OCI-LY7 (cell line): Measurements from ENCODE around the gene TGM3. TPM values are rescaled to one million over a fixed set of nuclear protein-coding genes. Genes with fewer than 3 reads are reported as not detected.

Source experiments
- BruUV-seq: library from RNA; stranded (reverse); fragments of 400-500 nt; replicated peaks from 2 replicates; lab custom pipeline; 2021; lab: Mats Ljungman, UMichigan
- CTCF ChIA-PET: fragments of 300-600 bp; sonication (Branson Sonifier 250); formaldehyde crosslinking; loops from one replicate; lab custom pipeline; 2022; ENCODE audit warnings: antibody characterized with exemption; ENCODE audit not compliant: unreplicated experiment; lab: Charles Lee
- POLR2A ChIA-PET: fragments of 300-600 bp; sonication (Branson Sonifier 250); formaldehyde crosslinking; loops from one replicate; lab custom pipeline; 2022; ENCODE audit warnings: antibody characterized with exemption; lab: Charles Lee
- DNase-seq: peaks from one replicate; pipeline ENCODE4 v3.0.0-alpha.2; 2015; ENCODE audit warnings: low spot score
- H2AFZ ChIP-seq: fragments of 200-600 bp; sonication (generic), shearing (Covaris generic); 2 replicates; pipeline ENCODE4 v1.6.1; 2014; ENCODE audit warnings: mild to moderate bottlenecking, antibody characterized with exemption, low read length, moderate library complexity
- H3K27ac ChIP-seq: fragments of 200-600 bp; sonication (generic); 2 replicates; pipeline ENCODE4 v1.5.1; 2014; ENCODE audit warnings: mixed run types, low read depth, mild to moderate bottlenecking, moderate library complexity, low read length, inconsistent platforms; ENCODE audit not compliant: poor library complexity, severe bottlenecking
- H3K36me3 ChIP-seq: fragments of 200-600 bp; sonication (generic); 2 replicates; pipeline ENCODE4 v1.6.1; 2014; ENCODE audit warnings: mild to moderate bottlenecking, antibody characterized with exemption, low read length, moderate library complexity, mixed read lengths; ENCODE audit not compliant: insufficient read depth
- H3K4me1 ChIP-seq: fragments of 200-600 bp; sonication (generic); 2 replicates; pipeline ENCODE4 v1.5.1; 2014; ENCODE audit warnings: mild to moderate bottlenecking, low read length; ENCODE audit not compliant: insufficient read depth, poor library complexity, severe bottlenecking
- H3K4me2 ChIP-seq: fragments of 200-600 bp; sonication (generic); 2 replicates; pipeline ENCODE4 v1.6.1; 2014; ENCODE audit warnings: mild to moderate bottlenecking, low read length
- H3K4me3 ChIP-seq: fragments of 200-600 bp; sonication (generic); 2 replicates; pipeline ENCODE4 v1.5.1; 2014; ENCODE audit warnings: mild to moderate bottlenecking, low read depth, low read length; ENCODE audit not compliant: poor library complexity, severe bottlenecking
- H3K79me2 ChIP-seq: fragments of 200-600 bp; sonication (generic); 2 replicates; pipeline ENCODE4 v1.6.1; 2016; ENCODE audit warnings: low read depth, mild to moderate bottlenecking, low read length, moderate library complexity, mixed read lengths; ENCODE audit not compliant: insufficient read depth
- H3K9me2 ChIP-seq: fragments of 200-600 bp; sonication (generic); 2 replicates; pipeline ENCODE4 v1.6.1; 2016; ENCODE audit warnings: mild to moderate bottlenecking, low read length, mixed read lengths; ENCODE audit not compliant: insufficient read depth
- H3K9me3 ChIP-seq: fragments of 200-600 bp; sonication (generic); 2 replicates; pipeline ENCODE4 v1.6.1; 2014; ENCODE audit warnings: mild to moderate bottlenecking, mixed run types, low read length, mixed read lengths
- H4K20me1 ChIP-seq: fragments of 200-600 bp; sonication (generic); 2 replicates; pipeline ENCODE4 v1.6.1; 2014; ENCODE audit warnings: mild to moderate bottlenecking, antibody characterized with exemption, low read length, moderate library complexity, mixed read lengths; ENCODE audit not compliant: insufficient read depth
- EZH2phosphoT487 ChIP-seq: fragments of 200-600 bp; sonication (generic); IDR thresholded peaks from 2 replicates; pipeline ENCODE4 v1.6.1; 2018; ENCODE audit warnings: low read depth, borderline replicate concordance, mild to moderate bottlenecking, mixed run types, antibody characterized with exemption, low read length, moderate library complexity, mixed read lengths
- intact Hi-C: fragments of 100-400 bp; cut with micrococcal nuclease; formaldehyde crosslinking; loops from one replicate; pipeline ENCODE4 v1.10.0; 2022; ENCODE audit not compliant: unreplicated experiment
- total RNA-seq, 2 experiments: library from RNA; depleted of rRNA in 1 of 2; stranded (reverse); fragments of >200 nt in 1 of 2; shearing (Covaris generic) in 1 of 2; gene quantifications; 2 replicates each; pipeline ENCODE4 v1.2.3, GENCODE V29; 2014 to 2022
- TF ChIP-seq, protein P1 (sequence below): fragments of 200-600 bp; sonication (generic); conservative IDR thresholded peaks from 2 replicates; pipeline ENCODE4 v1.5.1; 2014; ENCODE audit warnings: mild to moderate bottlenecking, antibody characterized with exemption, low read length, moderate library complexity, mixed read lengths

TGM3 gene
- total RNA-seq, 2 experiments from 2014 or later, result not detected

DNA sequence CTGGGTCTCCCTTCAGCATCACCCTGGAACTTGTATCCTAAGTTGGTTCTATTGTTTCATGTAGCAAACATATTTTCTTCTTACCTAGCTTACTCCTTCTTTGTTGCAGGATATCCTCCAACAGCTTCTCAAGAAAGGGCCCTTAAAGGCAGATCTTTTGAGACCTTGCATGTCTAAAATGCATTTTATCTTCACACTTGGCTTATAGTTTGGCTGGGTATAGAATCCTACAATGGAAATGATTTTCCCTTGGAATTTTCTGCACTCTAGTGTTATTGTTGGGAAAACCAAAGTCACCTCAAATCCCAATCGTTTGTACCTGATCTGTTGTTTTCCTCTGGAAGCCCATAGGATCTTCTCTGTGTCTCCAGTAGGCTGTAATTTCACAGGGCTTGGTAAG lies 72.8 kb downstream of the TGM3 start:
- Histone ChIP-seq H3K79me2 (no peaks in the 10 kb centered on the region), H3K4me1 (no peaks in the 10 kb centered on the region), H3K27ac (no peak overlapping the region), H3K36me3 (no peaks in the 10 kb centered on the region), H4K20me1 (no peaks in the 10 kb centered on the region), H3K4me2 (no peak overlapping the region), H2AFZ (no peak overlapping the region), H3K9me3 (no peaks in the 10 kb centered on the region), H3K9me2 (no peaks in the 10 kb centered on the region), H3K4me3 (no peak overlapping the region)
- TF ChIP-seq EZH2phosphoT487, result no peak
- intact Hi-C loops, result no loop called here
- no TSS peak for BruUV-seq
- CTCF ChIA-PET, result no interaction called here
- POLR2A ChIA-PET, result no interaction called here
- DNase-seq, result no peak

DNA sequence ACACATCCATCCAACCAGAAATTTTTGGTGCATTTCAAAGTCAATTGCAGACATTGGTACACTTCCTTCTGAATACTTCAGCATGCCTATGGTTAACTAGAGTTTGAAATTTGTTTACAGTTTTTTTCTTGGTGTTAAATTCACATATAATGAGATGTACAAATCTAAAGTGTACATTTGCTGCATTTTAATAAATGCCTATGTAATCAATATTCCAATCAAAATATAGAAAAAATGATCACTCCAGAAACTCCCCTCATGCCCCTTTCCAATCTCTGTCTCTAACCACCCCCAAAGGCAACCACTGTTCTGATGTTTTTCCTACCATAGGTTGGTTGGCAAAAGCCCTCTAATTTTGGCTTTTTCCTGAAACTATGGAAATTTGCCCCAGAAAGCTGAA lies 77.3 kb downstream of the TGM3 start:
- Histone ChIP-seq H3K79me2 (no peaks in the 10 kb centered on the region), H3K4me2 (no peak overlapping the region), H3K36me3 (no peaks in the 10 kb centered on the region), H3K4me1 (no peaks in the 10 kb centered on the region), H3K9me2 (no peaks in the 10 kb centered on the region), H3K4me3 (no peak overlapping the region), H2AFZ (no peak overlapping the region), H4K20me1 (no peaks in the 10 kb centered on the region), H3K9me3 (no peaks in the 10 kb centered on the region), H3K27ac (no peak overlapping the region)
- POLR2A ChIA-PET, result interaction anchor here (1.6 kb wide), 1 partner anchor 14 kb away, joined by 5 read pairs; no protein-coding TSS in a partner anchor
- TF ChIP-seq, protein P1, sequence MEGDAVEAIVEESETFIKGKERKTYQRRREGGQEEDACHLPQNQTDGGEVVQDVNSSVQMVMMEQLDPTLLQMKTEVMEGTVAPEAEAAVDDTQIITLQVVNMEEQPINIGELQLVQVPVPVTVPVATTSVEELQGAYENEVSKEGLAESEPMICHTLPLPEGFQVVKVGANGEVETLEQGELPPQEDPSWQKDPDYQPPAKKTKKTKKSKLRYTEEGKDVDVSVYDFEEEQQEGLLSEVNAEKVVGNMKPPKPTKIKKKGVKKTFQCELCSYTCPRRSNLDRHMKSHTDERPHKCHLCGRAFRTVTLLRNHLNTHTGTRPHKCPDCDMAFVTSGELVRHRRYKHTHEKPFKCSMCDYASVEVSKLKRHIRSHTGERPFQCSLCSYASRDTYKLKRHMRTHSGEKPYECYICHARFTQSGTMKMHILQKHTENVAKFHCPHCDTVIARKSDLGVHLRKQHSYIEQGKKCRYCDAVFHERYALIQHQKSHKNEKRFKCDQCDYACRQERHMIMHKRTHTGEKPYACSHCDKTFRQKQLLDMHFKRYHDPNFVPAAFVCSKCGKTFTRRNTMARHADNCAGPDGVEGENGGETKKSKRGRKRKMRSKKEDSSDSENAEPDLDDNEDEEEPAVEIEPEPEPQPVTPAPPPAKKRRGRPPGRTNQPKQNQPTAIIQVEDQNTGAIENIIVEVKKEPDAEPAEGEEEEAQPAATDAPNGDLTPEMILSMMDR, result no peak
- TF ChIP-seq EZH2phosphoT487, result no peak
- intact Hi-C loops, result no loop called here
- BruUV-seq, result no TSS peak
- CTCF ChIA-PET, result no interaction called here
- no peak for DNase-seq

DNA sequence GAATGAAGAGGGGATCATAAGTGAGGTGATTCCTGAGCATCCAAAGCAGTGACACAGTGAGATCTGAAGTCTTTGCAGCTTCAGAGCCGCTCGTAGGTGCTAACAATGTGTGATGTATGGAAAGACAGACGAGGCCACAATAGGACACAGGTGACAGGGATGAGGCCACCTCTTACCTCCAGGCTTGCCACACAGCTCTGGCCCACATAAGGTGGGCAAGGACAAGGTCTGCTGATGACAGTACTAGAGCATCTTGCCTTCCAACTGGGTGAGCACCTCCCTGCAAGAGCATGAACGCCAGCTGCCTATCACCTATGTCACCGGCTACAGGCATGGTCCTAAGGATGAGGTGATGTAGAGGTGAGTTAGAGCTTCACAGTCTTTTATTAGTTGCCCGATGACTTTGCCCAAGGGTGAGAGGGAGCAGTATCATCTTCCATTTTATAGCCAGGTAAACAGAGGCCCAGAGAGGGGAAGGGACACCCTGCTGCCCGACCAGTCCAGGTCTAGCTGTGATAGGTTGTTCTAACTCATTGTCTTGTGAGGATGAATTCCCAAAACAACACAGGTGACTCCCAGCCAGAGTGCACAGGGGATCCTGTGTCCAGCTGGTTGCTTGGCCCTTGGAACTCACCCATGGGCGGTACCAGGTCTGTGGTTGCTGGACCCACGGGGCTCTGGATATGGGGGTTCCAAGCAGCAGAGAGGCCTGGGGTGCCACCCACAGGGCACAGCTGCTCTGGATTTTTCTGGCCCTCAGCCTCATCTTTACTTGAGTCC lies 78.7 kb downstream of the TGM3 start:
- H3K4me2 ChIP-seq, result no peak overlapping the region
- intact Hi-C loops, result no loop called here
- BruUV-seq, result no TSS peak
- H3K4me3 ChIP-seq, result no peak overlapping the region
- ChIA-PET CTCF (interaction anchor here (1.1 kb wide), 1 partner anchor 12 kb away, joined by 3 read pairs; no protein-coding TSS in a partner anchor), POLR2A (interaction anchor here (0.6 to 1.6 kb wide), 2 partner anchors 12 to 24 kb away, joined by 3 to 5 read pairs; no protein-coding TSS in a partner anchor)
- no peaks in the 10 kb centered on the region for H3K9me2 ChIP-seq
- H3K79me2 ChIP-seq, result no peaks in the 10 kb centered on the region
- H2AFZ ChIP-seq, result no peak overlapping the region
- no peaks in the 10 kb centered on the region for H3K4me1 ChIP-seq
- H3K27ac ChIP-seq, result no peak overlapping the region
- no peaks in the 10 kb centered on the region for H3K9me3 ChIP-seq
- H4K20me1 ChIP-seq, result no peaks in the 10 kb centered on the region
- TF ChIP-seq EZH2phosphoT487, result no peak
- TF ChIP-seq, protein P1, result no peak
- no peaks in the 10 kb centered on the region for H3K36me3 ChIP-seq
- DNase-seq, result no peak
